ENCODE results near the gene TP53RK. TPM values are rescaled to one million over a fixed set of nuclear protein-coding genes. Genes with fewer than 3 reads are reported as not detected.
"Not testable (repeated sequence)": the region's sequence is repeated elsewhere in the genome, so short reads cannot be mapped to it uniquely, and the experiment has no call there.

TP53RK gene
- polyA plus RNA-seq, 12 donors, result 9.7 to 13.2 (median 11.0) TPM; not detected in 1

GRCh38 chr20:46688151-46689081 is 828 bp downstream of the TP53RK start:
- DNase-seq, result no peak

DNA sequence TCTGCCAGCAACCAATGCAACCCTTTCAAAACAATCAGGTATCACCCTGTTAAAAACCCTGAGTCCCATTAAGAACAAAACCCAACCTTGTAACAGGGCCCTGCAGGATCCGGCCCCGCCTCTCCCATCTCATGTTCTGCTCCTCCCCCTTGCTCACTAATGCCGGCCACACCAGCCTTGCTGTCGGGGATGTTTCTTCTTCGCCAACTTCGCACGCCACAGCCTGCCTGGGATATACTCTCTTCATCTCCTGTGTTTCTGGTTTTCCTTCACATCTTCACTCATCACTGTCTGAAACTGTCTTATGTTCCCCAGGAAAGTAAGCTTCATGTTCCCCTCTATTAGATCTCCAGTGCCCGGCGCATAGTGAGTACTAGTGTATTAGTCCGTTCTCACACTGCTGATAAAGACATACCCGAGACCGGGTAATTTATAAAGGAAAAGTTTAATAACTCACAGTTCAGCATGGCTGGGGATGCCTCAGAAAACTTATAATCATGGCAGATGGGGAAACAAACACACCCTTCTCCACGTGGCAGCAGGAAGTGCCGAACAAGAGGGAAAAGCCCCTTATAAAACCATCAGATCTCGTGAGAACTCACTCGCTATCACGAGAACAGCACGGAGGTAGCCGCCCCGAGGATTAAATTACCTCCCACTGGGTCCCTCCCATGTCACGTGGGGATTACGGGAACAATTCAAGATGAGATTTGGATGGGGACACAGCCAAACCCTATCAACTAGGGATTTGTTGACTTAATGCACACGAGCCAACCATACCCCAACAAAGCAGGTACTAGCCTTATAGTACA is 5.1 kb downstream of the TP53RK start:
- DNase-seq, result peak; percentile 63

- no peak for DNase-seq
These were observed 5.6 kb downstream of the TP53RK start for GRCh38 chr20:46683668-46683938.

GRCh38 chr20:46683011-46683667 is 6.1 kb downstream of the TP53RK start:
- no peak for DNase-seq

GRCh38 chr20:46682063-46682821 is 7.0 kb downstream of the TP53RK start:
- no peak for DNase-seq

- peak; percentile 57 for DNase-seq
These were observed 8.0 kb downstream of the TP53RK start for GRCh38 chr20:46681032-46681854.

DNA sequence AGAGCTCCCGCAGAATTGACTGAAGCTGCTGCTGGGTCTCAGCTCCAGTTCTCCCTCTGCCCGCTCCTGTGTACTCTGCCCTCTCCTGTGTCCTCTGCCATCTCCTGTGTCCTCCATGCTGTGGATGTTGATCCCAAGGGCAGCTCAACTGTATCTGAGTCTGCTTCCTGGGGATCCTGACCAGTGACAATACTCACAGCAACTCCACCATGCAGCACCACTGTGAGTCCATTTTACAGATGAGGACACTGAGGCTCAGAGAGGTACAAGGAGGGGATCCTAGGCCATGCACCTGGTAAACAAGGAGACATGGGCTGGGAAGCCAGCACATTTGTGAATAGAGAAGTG is 8.6 kb downstream of the TP53RK start:
- no peak for DNase-seq

DNA sequence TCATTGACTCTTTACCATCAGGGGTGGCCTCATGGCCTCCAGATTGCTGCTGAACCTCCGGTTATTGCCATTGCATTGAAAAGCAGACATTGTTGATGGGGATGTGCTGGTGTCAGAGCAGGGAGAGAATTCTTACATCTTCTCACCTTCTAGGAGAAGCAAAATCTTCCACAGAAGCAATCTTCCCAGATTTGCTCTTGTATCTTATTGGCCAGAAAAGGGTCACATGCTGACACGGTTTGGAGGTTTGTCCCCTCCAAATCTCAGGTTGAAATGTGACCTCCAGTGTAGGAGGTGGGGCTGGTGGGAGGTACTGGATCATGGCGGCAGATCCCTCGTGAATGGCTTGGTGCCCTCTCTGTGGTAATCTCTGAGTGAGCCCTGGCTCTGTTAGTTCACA is 10.7 kb downstream of the TP53RK start:
- no peak for DNase-seq

DNA sequence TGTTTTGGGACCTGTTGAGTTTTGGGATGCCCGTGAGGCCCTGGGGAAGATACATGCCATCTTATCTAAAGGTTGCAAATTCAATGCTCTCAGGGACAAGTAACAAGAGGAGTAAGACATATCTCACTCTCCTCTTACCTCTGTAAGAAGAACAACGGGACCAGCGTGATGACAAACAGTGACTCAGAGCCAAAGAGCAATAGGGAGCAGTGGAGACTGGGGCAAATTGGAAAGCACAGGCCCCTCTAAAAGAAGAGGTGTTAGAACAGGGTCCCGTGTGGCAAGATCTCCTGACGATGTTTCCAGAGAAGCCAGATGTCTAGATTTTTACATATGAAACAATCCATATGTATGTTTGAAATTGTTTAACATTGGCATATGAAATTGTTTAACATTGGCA is 11.6 kb downstream of the TP53RK start:
- DNase-seq, result no peak

DNA sequence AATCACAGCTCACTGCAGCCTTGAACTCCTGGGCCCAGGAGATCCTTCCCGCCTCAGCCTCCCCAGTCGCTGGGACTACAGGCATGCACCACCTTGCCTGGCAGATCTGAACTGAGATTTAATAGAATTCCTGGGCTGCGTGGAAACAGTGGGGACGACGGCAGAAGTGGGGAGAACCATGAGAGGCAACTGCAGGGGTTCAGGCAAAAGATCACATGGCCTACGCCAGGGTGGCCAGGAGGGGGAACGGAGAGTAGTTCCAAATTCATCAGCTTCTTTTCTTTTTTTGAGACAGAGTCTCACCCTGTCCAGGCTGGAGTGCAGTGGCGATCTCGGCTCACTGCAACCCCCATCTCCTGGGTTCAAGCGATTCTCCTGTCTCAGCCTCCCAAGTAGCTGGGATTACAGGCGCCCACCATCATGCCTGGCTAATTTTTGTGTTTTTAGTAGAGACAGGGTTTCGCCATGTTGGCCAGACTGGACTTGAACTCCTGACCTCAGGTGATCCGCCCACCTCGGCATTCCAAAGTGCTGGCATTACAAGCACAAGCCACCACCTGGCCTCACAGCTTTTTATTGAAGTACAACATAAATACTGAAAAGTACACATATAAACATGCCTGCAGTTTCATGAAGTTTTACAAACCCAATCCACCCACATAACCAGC is 12.5 kb downstream of the TP53RK start:
- DNase-seq, result not testable (repeated sequence)

DNA sequence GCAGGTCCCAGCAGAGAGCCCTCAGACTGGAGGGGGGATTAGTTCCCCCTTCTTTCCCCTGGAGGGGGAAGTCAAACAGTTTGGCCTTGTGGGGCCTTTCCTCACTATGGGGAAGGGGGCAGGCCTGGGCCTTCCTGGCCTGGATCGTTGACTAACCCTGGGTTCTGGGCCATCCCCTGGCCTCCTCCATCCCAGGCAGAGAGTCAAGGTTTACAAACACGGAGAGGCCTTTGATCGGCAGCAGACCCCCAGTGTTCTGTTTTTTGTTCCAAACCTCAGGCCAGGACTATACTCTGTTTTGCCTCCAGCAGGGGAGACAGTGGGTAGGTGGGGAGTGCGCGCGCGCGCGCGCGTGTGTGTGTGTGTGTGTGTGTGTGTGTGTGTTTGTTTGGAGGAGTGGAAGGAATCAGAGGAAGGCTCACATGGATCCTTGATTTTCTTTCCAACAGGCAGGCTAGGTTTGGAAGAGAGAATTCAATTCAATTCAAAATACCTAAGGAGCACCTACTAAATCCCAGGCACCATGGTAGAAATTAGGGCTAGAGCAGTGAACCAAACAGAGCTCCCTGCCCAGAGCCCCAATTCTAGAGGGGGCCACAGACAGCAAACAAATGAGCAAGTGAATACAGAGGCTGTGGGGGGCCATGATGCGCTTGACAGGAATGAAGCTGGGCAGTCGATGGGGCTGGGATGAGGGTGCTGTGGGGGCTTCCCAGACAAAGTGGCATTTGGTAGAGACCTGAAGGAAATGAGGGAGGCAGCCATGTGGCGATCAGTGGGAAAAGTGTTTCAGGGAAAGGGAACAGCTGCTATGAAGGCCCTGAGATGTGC is 14.8 kb downstream of the TP53RK start:
- DNase-seq, result no peak

DNA sequence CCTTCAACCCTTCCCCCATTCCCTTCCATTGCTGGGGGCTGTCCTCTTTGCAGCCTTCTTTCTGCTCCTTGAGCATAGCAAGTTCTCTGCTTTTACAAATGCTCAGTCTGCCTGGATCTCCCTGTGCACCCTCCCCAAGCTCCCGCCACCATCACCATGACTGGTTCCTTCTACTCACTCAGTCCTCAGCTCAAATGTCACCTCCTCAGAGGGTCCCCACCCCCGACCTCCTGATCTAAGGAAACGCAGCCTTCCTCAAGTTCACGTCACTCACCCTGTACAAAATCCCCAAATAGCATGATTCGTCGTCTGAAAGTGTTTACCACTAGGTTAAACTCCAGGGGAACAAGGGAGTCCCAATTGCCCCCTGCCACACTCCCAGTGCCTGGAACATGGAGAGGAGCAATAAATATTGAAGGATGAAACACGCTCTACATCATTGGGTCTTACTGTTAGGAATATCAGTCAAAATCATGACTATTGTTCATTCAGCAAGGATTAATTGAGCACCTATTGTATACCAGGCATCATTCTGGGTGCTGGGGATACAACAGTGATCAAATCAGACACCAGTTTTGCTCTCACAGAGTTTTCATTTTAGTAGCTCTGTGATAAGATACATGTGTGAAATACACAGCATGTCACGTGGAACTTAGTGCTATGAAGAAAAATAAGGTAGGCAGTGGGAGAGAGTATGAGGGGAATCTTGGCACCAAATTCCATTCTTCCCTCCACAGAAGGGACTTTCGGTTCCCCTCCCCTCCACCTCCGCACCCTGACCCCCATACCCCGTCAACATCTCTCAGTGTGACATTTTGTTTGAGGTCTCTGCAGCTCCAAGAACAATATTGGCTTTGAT is 15.6 kb downstream of the TP53RK start:
- DNase-seq, result no peak

DNA sequence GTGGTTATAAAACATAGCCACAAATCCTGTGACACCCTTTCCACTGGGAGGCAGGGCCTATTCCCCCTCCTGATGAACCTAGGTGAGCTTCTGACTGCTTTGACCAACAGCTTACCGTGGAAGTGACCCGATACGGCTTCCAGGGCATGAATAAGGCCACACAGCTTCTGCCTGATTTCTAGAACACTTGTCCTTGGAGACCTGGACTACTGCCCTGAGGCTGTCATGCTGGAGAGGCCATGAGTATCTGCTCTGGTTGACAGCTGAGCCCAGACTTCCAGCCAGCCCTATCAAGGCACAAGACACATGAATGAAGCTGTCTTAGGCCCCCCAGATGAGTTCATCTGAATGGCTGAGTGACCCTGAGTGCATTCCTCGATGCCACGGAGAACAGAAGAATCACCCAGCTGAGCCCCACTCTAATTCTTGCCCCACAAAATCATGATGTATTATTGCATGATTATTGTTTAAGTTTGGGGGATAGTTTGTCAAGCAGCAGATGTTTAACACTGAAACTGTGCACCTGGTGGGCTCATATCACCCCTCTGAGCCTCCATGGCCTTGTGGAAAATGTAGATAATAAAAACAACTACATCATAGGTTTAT is 16.6 kb downstream of the TP53RK start:
- DNase-seq, result no peak

GRCh38 chr20:46671866-46672542 is 17.2 kb downstream of the TP53RK start:
- no peak for DNase-seq

- no peak for DNase-seq
These were observed 18.4 kb downstream of the TP53RK start for GRCh38 chr20:46670585-46671584.

- DNase-seq, result no peak
These were observed 19.0 kb downstream of the TP53RK start for GRCh38 chr20:46670228-46670584.

All from muscle of arm (tissue), 12 donors.